DOHH2 (cell line): Measurements from ENCODE around the gene P2RX6.

Experiments
- H3F3A ChIP-seq: fragments of 200-600 bp; sonication (generic), shearing (Covaris generic); 2 replicates; pipeline ENCODE4 v1.6.0; 2016; ENCODE audit warnings: antibody characterized with exemption, mild to moderate bottlenecking; ENCODE audit not compliant: control insufficient read depth, insufficient read depth
- H3K27ac ChIP-seq: fragments of 200-600 bp; sonication (generic); 2 replicates; pipeline ENCODE4 v1.5.1; 2014; ENCODE audit warnings: low read depth, mild to moderate bottlenecking, low read length, moderate library complexity
- H3K27me3 ChIP-seq: fragments of 200-600 bp; sonication (generic); 2 replicates; pipeline ENCODE4 v1.6.1; 2014; ENCODE audit warnings: mild to moderate bottlenecking, low read length, mixed read lengths; ENCODE audit not compliant: control insufficient read depth
- H3K36me3 ChIP-seq: fragments of 200-600 bp; sonication (generic); 2 replicates; pipeline ENCODE4 v1.6.1; 2014; ENCODE audit warnings: mild to moderate bottlenecking, low read length, moderate library complexity, mixed read lengths; ENCODE audit not compliant: control insufficient read depth
- H3K4me1 ChIP-seq: fragments of 200-600 bp; sonication (generic); 2 replicates; pipeline ENCODE4 v1.6.1; 2014; ENCODE audit warnings: mild to moderate bottlenecking, low read length, mixed read lengths; ENCODE audit not compliant: control insufficient read depth
- H3K4me2 ChIP-seq: fragments of 200-600 bp; sonication (generic); 2 replicates; pipeline ENCODE4 v1.6.0; 2014; ENCODE audit warnings: mild to moderate bottlenecking, low read length, moderate library complexity
- H3K4me3 ChIP-seq: fragments of 200-600 bp; sonication (generic); 2 replicates; pipeline ENCODE4 v1.5.1; 2014; ENCODE audit warnings: mild to moderate bottlenecking, low read length, mixed read lengths
- H3K79me2 ChIP-seq: fragments of 200-600 bp; sonication (generic); 2 replicates; pipeline ENCODE4 v1.6.1; 2014; ENCODE audit warnings: mild to moderate bottlenecking, low read length, mixed read lengths; ENCODE audit not compliant: control insufficient read depth
- H3K9me2 ChIP-seq: fragments of 200-600 bp; sonication (generic); replicated peaks from 2 replicates; pipeline ENCODE4 v1.6.1; 2014; ENCODE audit warnings: mild to moderate bottlenecking, low read length, mixed read lengths; ENCODE audit not compliant: control insufficient read depth
- H3K9me3 ChIP-seq: fragments of 200-600 bp; sonication (generic); 2 replicates; pipeline ENCODE4 v1.6.1; 2014; ENCODE audit warnings: antibody characterized with exemption, low read length, mixed read lengths; ENCODE audit not compliant: control insufficient read depth, insufficient read depth
- H4K20me1 ChIP-seq: fragments of 200-600 bp; sonication (generic); 2 replicates; pipeline ENCODE4 v1.6.0; 2014; ENCODE audit warnings: low read depth, mild to moderate bottlenecking, antibody characterized with exemption, low read length, moderate library complexity; ENCODE audit not compliant: control insufficient read depth, insufficient read depth
- EZH2phosphoT487 ChIP-seq: fragments of 200-600 bp; sonication (generic); IDR thresholded peaks from 2 replicates; pipeline ENCODE4 v1.6.1; 2017; ENCODE audit warnings: borderline replicate concordance, mild to moderate bottlenecking, antibody characterized with exemption, low read length, moderate library complexity, mixed read lengths
- TF ChIP-seq, protein P1 (sequence below): fragments of 200-600 bp; sonication (generic); IDR thresholded peaks from one replicate; pipeline ENCODE4 v1.5.1; 2014; ENCODE audit warnings: antibody characterized with exemption, mild to moderate bottlenecking, low read depth, low read length; ENCODE audit not compliant: poor library complexity, severe bottlenecking

The P2RX6 gene

DNA sequence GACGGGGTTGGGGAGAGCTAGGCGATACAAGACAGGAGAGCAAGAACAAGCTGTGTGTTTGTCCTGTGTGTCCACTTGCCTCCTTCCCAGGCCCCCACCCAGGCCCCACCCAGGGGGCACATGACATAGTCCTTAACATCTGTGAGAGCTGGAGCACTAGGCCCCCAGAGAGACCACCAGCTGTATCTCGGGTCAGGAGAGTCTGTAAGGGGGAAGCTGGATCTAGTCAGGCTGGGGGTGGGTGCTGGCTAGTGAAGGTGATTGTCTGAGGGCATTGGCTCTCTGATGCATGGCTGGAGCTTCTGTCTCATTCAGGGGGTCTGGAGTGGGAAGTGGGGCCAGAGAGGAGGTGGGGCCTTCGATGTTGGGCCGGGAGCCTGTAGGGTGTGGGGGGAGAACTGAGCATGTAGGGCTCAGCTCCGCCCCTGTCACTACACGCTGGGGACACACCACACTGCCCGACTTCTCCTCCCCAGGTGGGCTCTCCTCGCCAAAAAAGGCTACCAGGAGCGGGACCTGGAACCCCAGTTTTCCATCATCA is 571 bp downstream of the P2RX6 start:
- Histone ChIP-seq H4K20me1 (no peaks in the 10 kb centered on the region), H3F3A (no peaks in the 10 kb centered on the region), H3K27ac (no peak overlapping the region), H3K9me3 (no peaks in the 10 kb centered on the region), H3K27me3 (peaks cover 11% of the 10 kb centered on the region; the same call in 1 of the 2 replicates), H3K4me3 (no peak overlapping the region), H3K9me2 (no peaks in the 10 kb centered on the region), H3K4me1 (peaks cover 21% of the 10 kb centered on the region), H3K4me2 (no peak overlapping the region), H3K36me3 (no peaks in the 10 kb centered on the region), H3K79me2 (no peaks in the 10 kb centered on the region)
- TF ChIP-seq EZH2phosphoT487 = no peak
- TF ChIP-seq, protein P1, sequence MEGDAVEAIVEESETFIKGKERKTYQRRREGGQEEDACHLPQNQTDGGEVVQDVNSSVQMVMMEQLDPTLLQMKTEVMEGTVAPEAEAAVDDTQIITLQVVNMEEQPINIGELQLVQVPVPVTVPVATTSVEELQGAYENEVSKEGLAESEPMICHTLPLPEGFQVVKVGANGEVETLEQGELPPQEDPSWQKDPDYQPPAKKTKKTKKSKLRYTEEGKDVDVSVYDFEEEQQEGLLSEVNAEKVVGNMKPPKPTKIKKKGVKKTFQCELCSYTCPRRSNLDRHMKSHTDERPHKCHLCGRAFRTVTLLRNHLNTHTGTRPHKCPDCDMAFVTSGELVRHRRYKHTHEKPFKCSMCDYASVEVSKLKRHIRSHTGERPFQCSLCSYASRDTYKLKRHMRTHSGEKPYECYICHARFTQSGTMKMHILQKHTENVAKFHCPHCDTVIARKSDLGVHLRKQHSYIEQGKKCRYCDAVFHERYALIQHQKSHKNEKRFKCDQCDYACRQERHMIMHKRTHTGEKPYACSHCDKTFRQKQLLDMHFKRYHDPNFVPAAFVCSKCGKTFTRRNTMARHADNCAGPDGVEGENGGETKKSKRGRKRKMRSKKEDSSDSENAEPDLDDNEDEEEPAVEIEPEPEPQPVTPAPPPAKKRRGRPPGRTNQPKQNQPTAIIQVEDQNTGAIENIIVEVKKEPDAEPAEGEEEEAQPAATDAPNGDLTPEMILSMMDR = no peak

- Histone ChIP-seq H4K20me1 (peaks cover 3% of the 10 kb centered on the region; the same call in 1 of the 2 replicates), H3K27ac (no peak overlapping the region), H3K36me3 (no peaks in the 10 kb centered on the region), H3K4me1 (peaks cover 21% of the 10 kb centered on the region), H3K79me2 (no peaks in the 10 kb centered on the region), H3K4me2 (no peak overlapping the region), H3F3A (no peaks in the 10 kb centered on the region), H3K9me2 (no peaks in the 10 kb centered on the region), H3K27me3 (peaks cover 11% of the 10 kb centered on the region; the same call in 1 of the 2 replicates), H3K4me3 (no peak overlapping the region), H3K9me3 (no peaks in the 10 kb centered on the region)
- TF ChIP-seq, protein P1 = no peak
- no peak for TF ChIP-seq EZH2phosphoT487
Observed at GRCh38 chr22:21016644-21017420, 1.9 kb downstream of the P2RX6 start.

DNA sequence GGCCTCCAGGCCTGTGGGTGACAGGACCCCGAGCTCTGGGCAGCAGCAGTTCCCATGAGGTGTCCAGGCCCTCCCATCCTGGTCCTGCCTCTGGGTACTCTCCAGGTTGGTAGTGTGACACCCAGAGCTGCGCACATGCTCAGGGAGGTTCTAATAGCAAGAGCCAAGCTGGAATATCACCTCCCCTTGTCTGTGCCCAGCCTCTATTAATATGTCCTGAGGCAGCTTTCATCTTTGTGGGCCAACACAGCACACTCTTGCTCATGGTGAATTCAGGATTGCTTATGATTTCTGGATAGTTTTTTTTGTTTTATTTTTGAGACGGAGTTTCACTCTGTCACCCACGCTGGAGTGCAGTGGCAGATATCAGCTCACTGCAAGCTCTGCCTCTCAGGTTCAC is 3.3 kb downstream of the P2RX6 start:
- no peak overlapping the region for H3K4me3 ChIP-seq
- no peaks in the 10 kb centered on the region for H3F3A ChIP-seq
- TF ChIP-seq EZH2phosphoT487 = no peak
- TF ChIP-seq, protein P1 = no peak
- H3K4me1 ChIP-seq = peaks cover 19% of the 10 kb centered on the region
- H3K9me3 ChIP-seq = no peaks in the 10 kb centered on the region
- H4K20me1 ChIP-seq = peaks cover 4% of the 10 kb centered on the region; the same call in 1 of the 2 replicates
- peaks cover 11% of the 10 kb centered on the region; the same call in 1 of the 2 replicates for H3K27me3 ChIP-seq
- H3K79me2 ChIP-seq = no peaks in the 10 kb centered on the region
- H3K4me2 ChIP-seq = no peak overlapping the region
- H3K27ac ChIP-seq = no peak overlapping the region
- no peaks in the 10 kb centered on the region for H3K9me2 ChIP-seq
- no peaks in the 10 kb centered on the region for H3K36me3 ChIP-seq
